Skeletal muscle cell (primary cell): ENCODE results near the gene NLRP9.

Experiments used
- DNase-seq: peaks from one replicate; pipeline ENCODE4 v3.0.0-alpha.2; 2010; ENCODE audit warnings: low read depth
- H3K4me3 ChIP-seq: 2 replicates; pipeline ENCODE4 v1.5.1; 2011; ENCODE audit warnings: low read depth, mild to moderate bottlenecking, control low read depth, low read length, moderate library complexity

NLRP9 gene

DNA sequence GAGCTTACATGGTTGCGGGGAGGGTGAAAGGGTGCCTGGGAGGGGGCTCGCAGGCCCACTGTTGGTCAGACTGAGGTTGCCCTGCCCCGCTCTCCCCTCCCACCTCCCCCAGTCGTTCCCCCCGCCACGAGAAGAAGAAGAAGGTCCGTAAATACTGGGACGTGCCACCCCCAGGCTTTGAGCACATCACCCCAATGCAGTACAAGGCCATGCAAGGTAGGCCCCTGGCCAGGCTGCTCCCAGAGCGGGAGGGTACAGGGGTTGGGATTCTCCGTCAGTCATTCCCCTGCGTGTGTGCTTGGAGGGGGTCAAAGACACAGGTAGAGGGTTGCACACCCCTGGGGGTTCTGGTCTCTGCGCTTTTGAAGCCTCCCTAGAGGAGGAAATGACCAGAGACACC, 77.8 kb downstream of the NLRP9 start:
- no peak overlapping the region for H3K4me3 ChIP-seq
- no peak for DNase-seq

GRCh38 chr19:55659822-55660221, 78.4 kb downstream of the NLRP9 start:
- DNase-seq: no peak
- no peak overlapping the region for H3K4me3 ChIP-seq

- no peak overlapping the region for H3K4me3 ChIP-seq
Observed at GRCh38 chr19:55658846-55659459, 79.2 kb downstream of the NLRP9 start.

More at GRCh38 chr19:55658846-55659459, 79.2 kb downstream of the NLRP9 start:
- no peak for DNase-seq
